Measurements from ENCODE around the gene SLC46A2. TPM values are rescaled to one million over a fixed set of nuclear protein-coding genes. Genes with fewer than 3 reads are reported as not detected.

Gene SLC46A2, protein sequence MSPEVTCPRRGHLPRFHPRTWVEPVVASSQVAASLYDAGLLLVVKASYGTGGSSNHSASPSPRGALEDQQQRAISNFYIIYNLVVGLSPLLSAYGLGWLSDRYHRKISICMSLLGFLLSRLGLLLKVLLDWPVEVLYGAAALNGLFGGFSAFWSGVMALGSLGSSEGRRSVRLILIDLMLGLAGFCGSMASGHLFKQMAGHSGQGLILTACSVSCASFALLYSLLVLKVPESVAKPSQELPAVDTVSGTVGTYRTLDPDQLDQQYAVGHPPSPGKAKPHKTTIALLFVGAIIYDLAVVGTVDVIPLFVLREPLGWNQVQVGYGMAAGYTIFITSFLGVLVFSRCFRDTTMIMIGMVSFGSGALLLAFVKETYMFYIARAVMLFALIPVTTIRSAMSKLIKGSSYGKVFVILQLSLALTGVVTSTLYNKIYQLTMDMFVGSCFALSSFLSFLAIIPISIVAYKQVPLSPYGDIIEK
- 0.11 TPM in 1 of 2 replicates, not detected in the other for total RNA-seq

DNA sequence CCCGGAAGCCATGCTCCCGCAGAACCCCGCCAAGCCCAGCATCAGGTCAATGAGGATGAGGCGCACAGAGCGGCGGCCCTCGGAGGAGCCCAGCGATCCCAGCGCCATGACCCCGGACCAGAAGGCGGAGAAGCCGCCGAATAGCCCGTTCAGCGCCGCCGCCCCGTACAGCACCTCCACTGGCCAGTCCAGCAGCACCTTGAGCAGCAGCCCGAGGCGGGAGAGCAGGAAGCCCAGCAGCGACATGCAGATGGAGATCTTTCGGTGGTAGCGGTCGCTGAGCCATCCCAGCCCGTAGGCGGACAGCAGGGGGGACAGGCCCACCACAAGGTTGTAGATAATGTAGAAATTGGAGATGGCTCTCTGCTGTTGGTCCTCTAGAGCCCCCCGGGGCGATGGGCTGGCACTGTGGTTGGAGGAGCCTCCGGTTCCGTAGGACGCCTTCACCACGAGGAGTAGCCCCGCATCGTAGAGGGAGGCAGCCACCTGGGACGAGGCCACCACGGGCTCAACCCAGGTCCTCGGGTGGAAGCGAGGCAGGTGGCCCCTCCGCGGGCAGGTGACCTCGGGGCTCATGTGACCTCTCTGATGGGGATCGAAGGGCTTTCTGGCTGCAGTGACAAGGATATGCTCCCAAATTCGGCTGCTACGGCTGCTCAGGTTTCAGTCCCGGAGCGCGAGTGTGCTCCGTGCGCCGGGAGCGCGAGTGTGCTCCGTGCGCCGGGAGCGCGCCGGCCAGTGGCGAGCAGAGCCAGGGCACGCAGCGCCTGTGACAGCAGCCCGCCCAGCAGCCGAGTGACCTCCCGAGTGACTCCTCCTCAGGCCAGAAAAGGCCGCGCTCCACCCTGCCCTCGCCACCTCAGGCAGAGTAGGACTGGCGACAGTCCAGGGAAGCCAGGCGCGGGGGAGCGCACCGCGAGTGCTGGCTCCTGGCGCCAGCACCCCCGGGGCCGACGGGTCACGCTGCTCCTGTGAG, at the start of gene SLC46A2:
TSS of gene SLC46A2 (minus strand) at position 771 of the 976 bp plus-strand sequence. CDS start at position 576, 195 bp downstream.

Other genes with a start within 250 kb of the SLC46A2 start
- 22.6 and 32.4 TPM in 2 replicates for gene INIP, start 172.8 kb downstream of the SLC46A2 start, total RNA-seq
- 25.5 and 26.1 TPM in 2 replicates for gene SNX30, start 140.1 kb downstream of the SLC46A2 start, total RNA-seq
- gene ZNF883, start 121.3 kb upstream of the SLC46A2 start, total RNA-seq, result 10.3 and 16.1 TPM in 2 replicates
- gene ZFP37, start 165.8 kb upstream of the SLC46A2 start, total RNA-seq, result 4.4 and 6.8 TPM in 2 replicates